HG03175 (cell line): ENCODE measurements around the gene CCDC68.
"Not testable (repeated sequence)": the region's sequence is repeated elsewhere in the genome, so short reads cannot be mapped to it uniquely, and the experiment has no call there.

Experiments used
- ATAC-seq: cut with Tn5 transposase; IDR thresholded peaks from one replicate; pipeline ENCODE4 v1.9.1; 2021; ENCODE audit warnings: mild to moderate bottlenecking, moderate library complexity; ENCODE audit not compliant: unreplicated experiment

CCDC68 gene

GRCh38 chr18:54958704-54959625 lies at the start of gene CCDC68:
CCDC68 (minus strand) TSS chr18:54959461; CDS start chr18:54942791, 16,670 bp downstream.
- no peak for ATAC-seq

GRCh38 chr18:55007602-55008001 lies 48.3 kb upstream of the CCDC68 start:
- no peak for ATAC-seq

- ATAC-seq = no peak
Observed at GRCh38 chr18:55003695-55004094, 44.4 kb upstream of the CCDC68 start.

- no peak for ATAC-seq
Observed at GRCh38 chr18:55002261-55002660, 43.0 kb upstream of the CCDC68 start.

- ATAC-seq = no peak
Observed at GRCh38 chr18:55001394-55002024, 42.2 kb upstream of the CCDC68 start.

- ATAC-seq = no peak
Observed at GRCh38 chr18:55000529-55000928, 41.3 kb upstream of the CCDC68 start.

- ATAC-seq = no peak
Observed at GRCh38 chr18:54999016-54999415, 39.8 kb upstream of the CCDC68 start.

- ATAC-seq = no peak
Observed at GRCh38 chr18:54995421-54996143, 36.3 kb upstream of the CCDC68 start.

- no peak for ATAC-seq
Observed at GRCh38 chr18:54991981-54992380, 32.7 kb upstream of the CCDC68 start.

GRCh38 chr18:54984908-54985307 lies 25.6 kb upstream of the CCDC68 start:
- no peak for ATAC-seq

GRCh38 chr18:54983791-54984190 lies 24.5 kb upstream of the CCDC68 start:
- no peak for ATAC-seq

- ATAC-seq = peak; percentile 84
Observed at GRCh38 chr18:54983041-54983686, 23.9 kb upstream of the CCDC68 start.

- no peak for ATAC-seq
Observed at GRCh38 chr18:54981076-54981475, 21.8 kb upstream of the CCDC68 start.

GRCh38 chr18:54975598-54975997 lies 16.3 kb upstream of the CCDC68 start:
- no peak for ATAC-seq

- ATAC-seq = no peak
Observed at GRCh38 chr18:54973046-54973445, 13.8 kb upstream of the CCDC68 start.

- no peak for ATAC-seq
Observed at GRCh38 chr18:54968807-54969206, 9.5 kb upstream of the CCDC68 start.

- ATAC-seq = not testable (repeated sequence)
Observed at GRCh38 chr18:54968237-54968636, 9.0 kb upstream of the CCDC68 start.

GRCh38 chr18:54967786-54968185 lies 8.5 kb upstream of the CCDC68 start:
- ATAC-seq = no peak

GRCh38 chr18:54964741-54965140 lies 5.5 kb upstream of the CCDC68 start:
- ATAC-seq = no peak

GRCh38 chr18:54962919-54963645 lies 3.8 kb upstream of the CCDC68 start:
- no peak for ATAC-seq
